HS-27A (cell line): ENCODE measurements around the gene QPCT.
"Not testable (repeated sequence)": the region's sequence is repeated elsewhere in the genome, so short reads cannot be mapped to it uniquely, and the experiment has no call there.

Experiments used
- DNase-seq: peaks from one replicate; pipeline ENCODE4 v3.0.0-alpha.2; 2012; ENCODE audit warnings: low read depth, missing footprints

The QPCT gene

DNA sequence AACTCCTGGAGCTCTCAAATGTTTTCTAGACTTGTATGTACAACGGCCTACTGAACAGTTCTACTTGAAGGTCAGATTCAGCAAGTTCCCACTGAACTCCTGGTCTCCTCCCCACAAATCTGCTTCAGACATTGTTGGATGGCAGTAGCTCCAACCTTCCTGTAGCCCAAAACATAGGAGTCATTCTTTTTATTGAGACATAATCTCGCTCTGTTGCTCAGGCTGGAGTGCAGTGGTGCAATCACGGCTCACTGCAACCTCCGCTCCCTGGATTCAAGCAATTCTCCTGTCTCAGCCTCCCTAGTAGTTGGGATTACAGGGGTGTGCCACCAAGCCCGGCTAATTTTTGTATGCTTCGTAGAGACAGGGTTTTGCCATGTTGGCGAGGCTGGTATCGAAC, 47.3 kb downstream of the QPCT start:
- DNase-seq: no peak

- no peak for DNase-seq
Observed at GRCh38 chr2:37392428-37392827, 48.0 kb downstream of the QPCT start.

GRCh38 chr2:37394263-37394662, 49.8 kb downstream of the QPCT start:
- DNase-seq: no peak

GRCh38 chr2:37394796-37395555, 50.5 kb downstream of the QPCT start:
- no peak for DNase-seq

DNA sequence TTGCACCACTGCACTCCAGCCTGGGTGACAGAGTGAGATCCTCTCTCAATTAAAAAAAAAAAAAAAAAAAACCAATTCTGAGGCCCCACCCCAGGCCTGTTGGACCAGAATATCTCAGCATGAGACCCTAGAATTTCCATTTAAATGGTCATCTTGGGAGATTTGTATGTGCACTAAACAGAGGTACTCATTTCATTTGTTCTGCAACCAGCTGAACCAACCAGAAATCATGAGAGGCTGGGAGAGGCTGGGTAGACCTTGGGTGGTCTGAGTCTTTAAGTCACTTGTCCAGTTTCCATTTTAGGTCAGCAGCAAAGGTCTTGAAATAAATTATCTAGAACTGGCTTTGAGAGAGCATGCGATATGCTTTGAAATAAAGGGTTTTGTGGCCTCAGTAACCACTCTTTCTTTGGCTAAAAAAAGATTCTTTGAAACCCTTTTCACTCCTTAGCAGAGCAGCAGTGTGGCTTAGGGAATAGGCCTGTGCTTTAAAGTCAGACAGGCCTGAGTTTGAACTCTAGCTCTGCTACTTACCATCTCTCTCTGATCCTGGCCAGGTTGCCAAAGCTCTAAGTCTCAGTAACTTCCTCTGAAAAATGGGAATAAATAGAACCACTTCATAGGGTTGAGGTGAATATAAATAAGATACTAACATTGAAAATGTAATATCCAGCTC, 52.6 kb downstream of the QPCT start:
- DNase-seq: no peak

DNA sequence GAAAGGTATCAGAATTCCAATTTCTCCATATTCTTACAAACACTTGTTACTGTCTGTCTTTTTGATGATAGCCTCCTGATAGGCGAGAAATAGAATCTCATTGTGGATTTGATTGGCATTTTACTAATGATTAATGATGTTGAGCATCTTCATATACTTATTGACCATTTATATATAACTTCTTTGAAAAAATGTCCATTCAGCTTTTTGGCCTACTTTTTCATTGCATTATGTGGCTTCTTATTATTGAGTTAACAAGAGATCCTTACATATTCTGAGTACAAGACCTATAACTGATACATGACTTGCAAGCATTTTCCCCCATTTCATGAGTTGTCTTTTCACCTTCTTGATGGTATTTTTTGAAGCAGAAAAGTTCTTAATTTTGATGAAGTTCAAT, 54.6 kb downstream of the QPCT start:
- no peak for DNase-seq

GRCh38 chr2:37400041-37400440, 55.6 kb downstream of the QPCT start:
- DNase-seq: no peak

DNA sequence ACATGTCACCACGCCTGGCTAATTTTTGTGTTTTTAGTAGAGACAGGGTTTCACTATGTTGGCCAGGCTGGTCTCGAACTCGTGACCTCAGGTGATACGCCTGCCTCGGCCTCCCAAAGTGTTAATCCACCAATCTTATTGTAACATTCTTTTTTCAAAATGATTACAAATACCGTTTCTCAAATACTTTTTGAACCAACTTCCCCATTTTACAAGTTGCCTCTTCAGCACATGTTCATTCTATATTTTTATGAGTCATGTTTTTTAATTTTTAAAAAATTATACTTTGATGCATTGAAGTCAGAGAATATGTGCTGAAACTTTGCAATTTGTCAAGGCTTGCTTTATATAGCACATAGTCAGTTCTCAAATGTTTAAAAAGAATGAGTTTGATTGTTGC, 58.2 kb downstream of the QPCT start:
- no peak for DNase-seq

DNA sequence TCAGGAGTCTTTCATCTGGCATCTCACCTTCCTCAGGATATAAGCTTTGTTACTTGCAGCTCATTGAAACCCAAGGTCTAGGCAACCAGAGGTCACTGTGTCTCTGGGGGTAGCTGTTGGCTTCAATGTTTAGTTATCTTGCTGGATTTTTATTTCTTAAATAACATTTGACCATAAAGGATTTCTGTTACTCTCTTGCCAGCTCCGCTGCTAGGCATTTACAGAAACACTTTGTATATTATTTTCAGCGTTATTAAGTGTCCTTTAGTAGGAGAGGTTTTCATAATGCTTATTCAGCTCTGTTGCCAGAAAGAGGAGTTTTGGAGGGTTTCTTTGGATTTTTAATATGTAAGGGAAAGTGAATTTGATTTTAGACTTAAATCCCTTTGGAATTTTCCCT, 61.4 kb downstream of the QPCT start:
- no peak for DNase-seq

DNA sequence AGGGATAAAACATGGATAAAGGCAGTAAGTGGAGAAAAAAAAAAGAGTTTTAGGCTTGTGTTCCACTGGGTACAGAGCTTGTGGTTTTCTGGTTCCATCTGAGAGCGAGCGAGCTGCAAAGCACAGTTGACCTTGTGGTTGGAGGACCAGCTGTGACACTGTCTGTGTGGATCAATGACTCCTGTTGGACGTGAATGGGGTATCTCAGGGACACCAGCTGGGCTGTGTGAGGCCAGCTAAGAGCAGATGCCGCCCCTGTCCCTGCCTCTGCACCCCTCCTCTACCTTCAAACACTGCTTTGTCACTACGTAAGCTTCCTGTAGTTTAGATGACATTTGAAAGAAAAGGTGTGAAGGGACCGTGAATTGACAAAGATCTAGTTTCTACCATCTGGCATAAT, 67.8 kb downstream of the QPCT start:
- DNase-seq: no peak

DNA sequence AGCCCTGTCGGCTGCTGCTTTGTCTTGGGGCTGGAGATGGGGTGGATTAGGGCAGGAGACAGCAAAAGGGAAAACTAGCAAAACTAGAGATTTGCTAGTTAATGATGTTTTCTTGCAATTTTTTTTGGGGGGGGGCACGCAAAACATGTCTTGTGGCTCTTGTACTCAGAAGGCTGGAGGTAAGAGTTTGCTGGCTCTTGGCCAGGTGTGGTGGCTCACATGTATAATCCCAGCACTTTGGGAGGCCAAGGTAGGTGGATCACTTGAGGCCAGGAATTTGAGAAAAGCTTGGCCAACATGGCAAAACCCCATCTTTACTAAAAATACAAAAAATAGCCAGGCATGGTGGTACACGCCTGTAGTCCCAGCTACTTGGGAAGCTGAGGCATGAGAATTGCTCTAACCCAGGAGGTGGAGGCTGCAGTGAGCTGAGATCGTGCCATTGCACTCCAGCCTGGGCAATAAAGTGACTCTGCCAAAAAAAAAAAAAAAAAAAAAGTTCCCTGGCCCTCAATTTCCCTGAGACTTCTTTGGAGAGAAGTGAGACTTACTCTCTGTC, 69.6 kb downstream of the QPCT start:
- not testable (repeated sequence) for DNase-seq

GRCh38 chr2:37414470-37414949, 70.1 kb downstream of the QPCT start:
- peak; percentile 11 for DNase-seq

DNA sequence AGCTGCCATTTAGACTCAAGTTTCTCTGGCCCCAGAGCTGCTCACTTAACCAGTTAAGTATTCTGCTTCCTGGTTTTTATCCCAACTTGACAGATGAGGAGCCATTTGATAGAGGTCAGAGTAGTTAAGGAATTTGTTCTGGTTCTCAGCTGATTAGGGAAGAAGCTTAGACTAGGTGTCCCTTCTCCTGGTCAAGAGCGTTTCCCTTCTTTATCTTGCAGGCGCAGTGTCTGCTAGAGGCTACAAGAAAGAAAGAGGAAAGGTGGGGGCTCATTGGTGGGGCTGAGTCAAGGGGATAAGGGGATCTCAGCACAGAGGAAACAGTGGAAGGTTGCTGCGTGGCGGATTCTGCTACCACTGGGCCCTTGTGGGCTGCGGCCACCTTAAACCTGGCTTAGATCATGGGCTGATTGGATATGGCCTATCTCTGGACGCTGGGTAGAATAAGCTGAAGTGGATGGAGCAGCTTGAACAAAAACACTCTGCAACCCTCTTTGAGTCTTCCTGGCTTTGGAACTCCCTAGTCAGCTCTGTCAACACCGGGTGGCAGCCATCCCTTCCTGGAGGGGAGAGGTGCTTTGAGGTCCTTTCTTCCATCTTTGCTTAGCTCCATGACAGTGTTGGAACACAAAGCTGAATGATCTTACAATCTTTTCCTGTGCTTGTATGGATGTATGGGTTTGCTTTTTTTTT, 70.8 kb downstream of the QPCT start:
- DNase-seq: peak; percentile 26

- peak; percentile 31 for DNase-seq
Observed at GRCh38 chr2:37417321-37417720, 72.9 kb downstream of the QPCT start.

GRCh38 chr2:37418956-37419355, 74.5 kb downstream of the QPCT start:
- DNase-seq: no peak

- no peak for DNase-seq
Observed at GRCh38 chr2:37421686-37422085, 77.3 kb downstream of the QPCT start.

DNA sequence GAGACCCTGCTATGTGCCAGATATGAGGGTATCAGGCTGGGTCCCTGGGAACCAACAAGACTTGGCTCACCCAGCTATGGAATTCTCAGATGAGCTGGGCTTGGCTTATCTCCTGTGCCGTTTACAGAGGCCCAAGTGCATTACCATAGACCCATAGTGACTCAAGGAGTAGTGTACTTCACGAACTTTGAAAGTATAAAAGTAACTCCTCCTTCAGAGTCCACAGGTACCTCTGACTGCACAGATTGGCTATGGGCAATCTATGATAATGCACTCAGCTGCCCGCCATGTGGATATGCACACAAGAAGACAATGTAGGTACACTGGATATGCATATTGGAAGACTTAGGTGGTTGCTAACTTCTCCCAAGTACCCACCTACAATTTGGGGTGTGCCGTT, 78.4 kb downstream of the QPCT start:
- DNase-seq: no peak
